Lung (tissue), 12 donors: ENCODE measurements around the gene FAM13A. TPM values are rescaled to one million over a fixed set of nuclear protein-coding genes. Genes with fewer than 3 reads are reported as not detected.

Experiments used
- ATAC-seq: fragments of 200-7000 bp; cut with Tn5 transposase; one replicate; pipeline ENCODE4 v1.9.1; 2020; ENCODE audit warnings: moderate number of reproducible peaks; ENCODE audit not compliant: insufficient read depth, low FRiP score
- DNase-seq, 3 donors: peaks; one replicate each; pipeline ENCODE4 v3.0.0-alpha.2; 2013 to 2017
- H3K27ac ChIP-seq, 2 donors: one replicate each; pipeline ENCODE4 v1.5.1; 2013; ENCODE audit warnings: mild to moderate bottlenecking in 2 of 2, moderate library complexity in 2 of 2, control low read depth in 1 of 2, inconsistent platforms in 1 of 2, low read depth in 1 of 2, low read length in 1 of 2
- H3K27me3 ChIP-seq, 3 donors: one replicate each; pipeline ENCODE4 v1.5.1; 2013; ENCODE audit warnings: low read length in 2 of 3; ENCODE audit not compliant: control insufficient read depth in 3 of 3, insufficient read depth in 3 of 3
- H3K36me3 ChIP-seq, 4 donors: one replicate each; pipeline ENCODE4 v1.5.1; 2013; ENCODE audit warnings: low read length in 4 of 4, mild to moderate bottlenecking in 1 of 4, moderate library complexity in 1 of 4; ENCODE audit not compliant: control insufficient read depth in 4 of 4, insufficient read depth in 4 of 4
- H3K4me1 ChIP-seq, 5 donors: one replicate each; pipeline ENCODE4 v1.5.1; 2013; ENCODE audit warnings: low read length in 5 of 5, mild to moderate bottlenecking in 2 of 5, moderate library complexity in 1 of 5; ENCODE audit not compliant: control insufficient read depth in 5 of 5, insufficient read depth in 5 of 5
- H3K4me3 ChIP-seq: one replicate; pipeline ENCODE4 v1.5.1; 2013; ENCODE audit warnings: mild to moderate bottlenecking, control low read depth, moderate library complexity
- H3K9ac ChIP-seq, 2 donors: one replicate each; pipeline ENCODE4 v1.5.1; 2013; ENCODE audit warnings: low read length in 2 of 2, control low read depth in 1 of 2; ENCODE audit not compliant: insufficient read depth in 1 of 2
- H3K9me3 ChIP-seq, 4 donors: one replicate each; pipeline ENCODE4 v1.5.1; 2013; ENCODE audit warnings: low read length in 3 of 4, mild to moderate bottlenecking in 1 of 4, moderate library complexity in 1 of 4; ENCODE audit not compliant: control insufficient read depth in 4 of 4, insufficient read depth in 3 of 4
- CTCF ChIP-seq: IDR thresholded peaks from 2 replicates; pipeline ENCODE4 v1.5.1; 2012; ENCODE audit warnings: mild to moderate bottlenecking; ENCODE audit errors: control extremely low read depth, extremely low read depth
- WGBS, 2 donors: extraction: QIAGEN DNeasy Blood & Tissue Kit; methylation state at CpG; one replicate each; pipeline ENCODE4 v1.1.7; 2013; 5-methylcytosine and 5-hydroxymethylcytosine counted together
- polyA plus RNA-seq, 2 donors: library from polyadenylated mRNA; stranded (reverse); fragments of 200-250 nt; gene quantifications; one replicate each; pipeline ENCODE4 v1.2.1, GENCODE V29; 2013
- total RNA-seq, 2 donors: library from RNA; depleted of rRNA in 1 of 2; stranded (reverse); fragments of >200 nt in 1 of 2; gene quantifications; one replicate each; pipeline ENCODE4 v1.2.1, GENCODE V29; 2014 to 2021
- donor health status: control.
- donor health status: control.
- donor health status: Bipolar disorder and iron deficiency.
- donor health status: healthy.
- donor health status: DM: yes; HTN: yes; CAD: no.

The FAM13A gene
- total and polyA plus RNA-seq, 4 donors, result 9.2 to 122 (median 29.3) TPM

GRCh38 chr4:88792821-88793220 lies 264.2 kb downstream of the FAM13A start:
- H3K9me3 ChIP-seq, result peaks cover 0 to 2% (median 0%) of the 10 kb centered on the region in 4 donors
- no peak for ATAC-seq
- TF ChIP-seq CTCF, result no peak
- no peak overlapping the region for H3K4me3 ChIP-seq
- peak overlapping the region in 1 of 2 donors; percentile 29 for H3K27ac ChIP-seq
- H3K36me3 ChIP-seq, result peaks cover 4 to 22% (median 11%) of the 10 kb centered on the region in 4 donors
- no peaks in the 10 kb centered on the region for H3K27me3 ChIP-seq
- WGBS, 2 donors, result 83 to 94% methylated on average over 1 of the region's 1 CpG
- H3K9ac ChIP-seq, result no peak overlapping the region
- no peak for DNase-seq
- peaks cover 0 to 1% (median 0%) of the 10 kb centered on the region in 5 donors for H3K4me1 ChIP-seq

- no peak overlapping the region for H3K9ac ChIP-seq
- 50 to 54% methylated on average over 1 of the region's 1 CpG for WGBS, 2 donors
- peak; percentile 83 for ATAC-seq
Observed at GRCh38 chr4:88792268-88792781, 264.7 kb downstream of the FAM13A start.

GRCh38 chr4:88791274-88791673 lies 265.7 kb downstream of the FAM13A start:
- ATAC-seq (no peak), DNase-seq (no peak)
- Histone ChIP-seq H3K9ac (no peak overlapping the region), H3K4me3 (no peak overlapping the region), H3K27me3 (no peaks in the 10 kb centered on the region), H3K9me3 (no peaks in the 10 kb centered on the region), H3K36me3 (peaks cover 4 to 26% (median 15%) of the 10 kb centered on the region in 4 donors), H3K4me1 (peaks cover 0 to 1% (median 0%) of the 10 kb centered on the region in 5 donors), H3K27ac (no peak overlapping the region)
- 67 to 79% methylated on average over 1 of the region's 1 CpG for WGBS, 2 donors
- no peak for TF ChIP-seq CTCF

More at GRCh38 chr4:88792268-88792781, 264.7 kb downstream of the FAM13A start:
- Histone ChIP-seq H3K9me3 (peaks cover 0 to 1% (median 0%) of the 10 kb centered on the region in 4 donors), H3K4me1 (peaks cover 0 to 1% (median 0%) of the 10 kb centered on the region in 5 donors), H3K36me3 (peaks cover 4 to 23% (median 13%) of the 10 kb centered on the region in 4 donors), H3K27me3 (no peaks in the 10 kb centered on the region), H3K4me3 (no peak overlapping the region), H3K27ac (no peak overlapping the region)
- no peak for DNase-seq
- no peak for TF ChIP-seq CTCF

GRCh38 chr4:88788895-88789294 lies 268.1 kb downstream of the FAM13A start:
- no peak for ATAC-seq

More at GRCh38 chr4:88788895-88789294, 268.1 kb downstream of the FAM13A start:
- H3K9me3 ChIP-seq, result no peaks in the 10 kb centered on the region
- peaks cover 0 to 1% (median 0%) of the 10 kb centered on the region in 5 donors for H3K4me1 ChIP-seq
- H3K36me3 ChIP-seq, result peaks cover 8 to 41% (median 25%) of the 10 kb centered on the region in 4 donors
- H3K27ac ChIP-seq, result no peak overlapping the region
- H3K9ac ChIP-seq, result no peak overlapping the region
- DNase-seq, result no peak
- H3K4me3 ChIP-seq, result no peak overlapping the region
- H3K27me3 ChIP-seq, result no peaks in the 10 kb centered on the region
- TF ChIP-seq CTCF, result no peak
